Nephron progenitor cell (in vitro differentiated cells): ENCODE results near the gene EHD1.

Source experiments
- DNase-seq: peaks from one replicate; pipeline ENCODE4 v3.0.0; 2021
- H3K27ac Mint-ChIP-seq: 2 replicates; pipeline ENCODE4 v1.8.0; 2021; ENCODE audit warnings: mild to moderate bottlenecking, moderate library complexity, mixed read lengths
- H3K27me3 Mint-ChIP-seq: 2 replicates; pipeline ENCODE4 v1.8.0; 2021; ENCODE audit warnings: mild to moderate bottlenecking, low read depth, mixed read lengths; ENCODE audit not compliant: poor library complexity
- H3K36me3 Mint-ChIP-seq: 2 replicates; pipeline ENCODE4 v1.8.0; 2021; ENCODE audit warnings: low read depth, mixed read lengths
- H3K4me1 Mint-ChIP-seq: 2 replicates; pipeline ENCODE4 v1.8.0; 2021; ENCODE audit warnings: mixed read lengths
- H3K4me3 Mint-ChIP-seq: 2 replicates; pipeline ENCODE4 v1.8.0; 2021; ENCODE audit warnings: mild to moderate bottlenecking, moderate library complexity, mixed read lengths
- H3K9me3 Mint-ChIP-seq: 2 replicates; pipeline ENCODE4 v1.8.0; 2021; ENCODE audit warnings: mild to moderate bottlenecking, moderate library complexity, mixed read lengths
- TF ChIP-seq, protein P1 (sequence below): fragments of 200-600 bp; sonication (generic); IDR thresholded peaks from 2 replicates; pipeline ENCODE4 v1.5.0; 2021; ENCODE audit warnings: antibody characterized with exemption

EHD1 gene

DNA sequence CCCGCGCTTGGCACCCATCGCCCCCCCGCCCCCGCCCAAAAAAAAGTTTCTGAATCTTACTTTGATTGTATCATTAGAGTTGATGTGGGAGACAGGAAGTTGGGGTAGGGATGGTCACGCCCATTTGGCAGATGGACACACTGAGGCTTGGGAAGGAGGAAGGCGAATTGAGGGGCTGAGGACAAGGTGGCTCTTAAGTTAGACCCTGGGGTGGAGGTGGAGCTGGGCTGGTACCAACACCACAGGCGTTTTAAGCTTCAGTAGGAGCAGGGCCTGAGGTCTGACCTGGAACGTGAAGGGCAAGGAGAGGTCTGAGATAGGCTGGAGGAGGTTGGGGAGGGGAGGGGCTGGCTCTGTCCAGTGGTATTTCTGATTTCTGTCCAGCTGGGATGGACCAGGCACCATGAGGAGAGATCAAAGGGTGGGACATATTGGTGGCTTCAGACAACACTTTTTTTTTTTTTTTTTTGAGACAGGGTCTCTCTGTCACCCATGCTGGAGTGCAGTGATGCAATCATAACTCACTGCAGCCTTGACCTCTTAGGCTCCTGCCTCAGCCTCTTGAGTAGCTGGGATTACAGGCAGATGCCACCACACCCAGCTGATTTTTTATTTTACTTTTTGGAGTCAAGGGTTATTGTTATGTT lies 33.2 kb downstream of the EHD1 start:
- peaks cover 10% of the 10 kb centered on the region for H3K27me3 Mint-ChIP-seq
- no peaks in the 10 kb centered on the region for H3K36me3 Mint-ChIP-seq
- peak overlapping the region; percentile 71 for H3K4me3 Mint-ChIP-seq
- no peaks in the 10 kb centered on the region for H3K9me3 Mint-ChIP-seq
- H3K27ac Mint-ChIP-seq = no peak overlapping the region
- H3K4me1 Mint-ChIP-seq = peaks cover 35% of the 10 kb centered on the region
- no peak for DNase-seq
- TF ChIP-seq, protein P1, sequence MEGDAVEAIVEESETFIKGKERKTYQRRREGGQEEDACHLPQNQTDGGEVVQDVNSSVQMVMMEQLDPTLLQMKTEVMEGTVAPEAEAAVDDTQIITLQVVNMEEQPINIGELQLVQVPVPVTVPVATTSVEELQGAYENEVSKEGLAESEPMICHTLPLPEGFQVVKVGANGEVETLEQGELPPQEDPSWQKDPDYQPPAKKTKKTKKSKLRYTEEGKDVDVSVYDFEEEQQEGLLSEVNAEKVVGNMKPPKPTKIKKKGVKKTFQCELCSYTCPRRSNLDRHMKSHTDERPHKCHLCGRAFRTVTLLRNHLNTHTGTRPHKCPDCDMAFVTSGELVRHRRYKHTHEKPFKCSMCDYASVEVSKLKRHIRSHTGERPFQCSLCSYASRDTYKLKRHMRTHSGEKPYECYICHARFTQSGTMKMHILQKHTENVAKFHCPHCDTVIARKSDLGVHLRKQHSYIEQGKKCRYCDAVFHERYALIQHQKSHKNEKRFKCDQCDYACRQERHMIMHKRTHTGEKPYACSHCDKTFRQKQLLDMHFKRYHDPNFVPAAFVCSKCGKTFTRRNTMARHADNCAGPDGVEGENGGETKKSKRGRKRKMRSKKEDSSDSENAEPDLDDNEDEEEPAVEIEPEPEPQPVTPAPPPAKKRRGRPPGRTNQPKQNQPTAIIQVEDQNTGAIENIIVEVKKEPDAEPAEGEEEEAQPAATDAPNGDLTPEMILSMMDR = no peak

DNA sequence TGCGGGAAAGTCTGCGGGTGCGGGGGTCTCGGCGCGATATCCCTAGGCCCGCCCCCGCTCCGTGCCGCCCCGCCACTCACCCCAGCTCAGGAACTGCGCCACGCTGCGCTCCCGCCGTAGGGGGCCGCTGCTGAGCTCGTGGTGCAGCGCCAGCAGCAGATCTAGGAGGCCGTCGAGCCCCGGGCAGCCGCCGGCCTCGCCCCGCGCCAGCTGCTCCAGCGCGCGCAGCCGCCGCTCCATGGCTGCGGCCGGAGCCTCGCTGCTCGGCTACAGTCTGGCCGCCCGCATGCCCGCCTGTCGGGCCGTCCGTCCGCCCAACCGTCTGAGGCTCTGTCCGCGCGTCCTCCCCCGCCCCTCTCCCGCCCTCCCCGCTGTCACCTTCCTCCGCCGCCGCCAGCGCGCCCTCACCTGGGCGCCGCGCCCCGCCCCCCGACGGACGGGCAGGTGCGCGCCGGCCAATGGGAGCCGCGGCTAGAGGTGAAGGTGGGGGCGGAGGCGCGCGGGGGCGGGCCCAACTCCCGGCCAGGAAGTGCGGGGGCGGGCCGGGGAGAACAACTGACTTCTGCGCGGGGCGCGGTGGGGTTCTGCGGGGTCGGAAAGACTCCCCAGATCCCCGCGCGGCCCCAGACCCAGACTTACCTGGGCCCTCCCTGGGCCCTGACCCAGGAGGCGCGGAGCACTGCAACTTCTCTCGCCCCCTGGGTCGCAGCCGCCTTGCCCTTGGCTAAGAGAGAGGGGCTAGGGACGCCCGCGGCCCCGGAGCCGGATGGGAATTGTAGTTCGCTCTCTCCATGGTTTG lies 33.9 kb downstream of the EHD1 start, which contains the start of gene CDC42BPG:
CDC42BPG (minus strand) TSS at position 324 of the 799 bp plus-strand sequence; CDS start at position 240, 84 bp downstream.
- H3K36me3 Mint-ChIP-seq = no peaks in the 10 kb centered on the region
- no peaks in the 10 kb centered on the region for H3K9me3 Mint-ChIP-seq
- peak within 1 kb of the TSS; percentile 86 for H3K4me3 Mint-ChIP-seq
- TF ChIP-seq, protein P1 = peak; percentile 47
- peaks cover 10% of the 10 kb centered on the region for H3K27me3 Mint-ChIP-seq
- H3K4me1 Mint-ChIP-seq = peaks cover 35% of the 10 kb centered on the region
- DNase-seq = peak; percentile 78
- no peak within 1 kb of the TSS for H3K27ac Mint-ChIP-seq

DNA sequence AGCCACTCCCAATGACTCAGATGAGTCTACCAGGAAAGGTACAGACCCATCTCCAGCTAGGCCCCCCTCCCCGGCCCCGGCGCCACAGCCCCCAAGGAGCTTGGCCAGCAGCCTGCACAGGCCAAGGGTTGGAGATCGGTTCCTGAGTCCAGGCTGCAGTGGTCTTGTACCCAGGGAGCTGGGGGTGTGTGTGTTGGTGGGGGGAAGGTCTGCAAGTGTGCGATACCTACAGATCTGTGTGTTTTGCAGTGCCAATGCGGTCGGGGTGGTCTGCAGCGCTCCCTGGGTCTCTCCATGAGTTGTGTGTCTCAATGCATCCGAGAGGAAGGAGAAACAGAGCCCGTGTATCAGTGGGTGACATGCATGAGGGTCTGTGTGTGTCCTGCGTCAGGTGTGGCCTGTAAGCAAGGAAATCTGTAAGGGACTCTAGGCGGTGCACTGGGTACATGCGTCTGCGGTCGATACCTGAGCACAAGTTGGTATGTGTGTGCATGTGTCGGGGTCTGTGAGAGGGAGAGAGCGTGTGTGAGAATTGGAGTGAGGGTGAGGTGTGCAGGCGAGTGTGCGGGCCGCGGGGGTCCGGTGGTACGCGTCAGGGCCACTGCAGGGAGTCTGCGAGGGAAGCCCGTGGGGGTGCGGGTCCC lies 34.6 kb downstream of the EHD1 start:
- DNase-seq = no peak
- no peaks in the 10 kb centered on the region for H3K9me3 Mint-ChIP-seq
- peaks cover 10% of the 10 kb centered on the region for H3K27me3 Mint-ChIP-seq
- TF ChIP-seq, protein P1 = no peak
- H3K4me3 Mint-ChIP-seq = peak overlapping the region; percentile 86
- no peaks in the 10 kb centered on the region for H3K36me3 Mint-ChIP-seq
- peaks cover 30% of the 10 kb centered on the region for H3K4me1 Mint-ChIP-seq
- H3K27ac Mint-ChIP-seq = no peak overlapping the region

DNA sequence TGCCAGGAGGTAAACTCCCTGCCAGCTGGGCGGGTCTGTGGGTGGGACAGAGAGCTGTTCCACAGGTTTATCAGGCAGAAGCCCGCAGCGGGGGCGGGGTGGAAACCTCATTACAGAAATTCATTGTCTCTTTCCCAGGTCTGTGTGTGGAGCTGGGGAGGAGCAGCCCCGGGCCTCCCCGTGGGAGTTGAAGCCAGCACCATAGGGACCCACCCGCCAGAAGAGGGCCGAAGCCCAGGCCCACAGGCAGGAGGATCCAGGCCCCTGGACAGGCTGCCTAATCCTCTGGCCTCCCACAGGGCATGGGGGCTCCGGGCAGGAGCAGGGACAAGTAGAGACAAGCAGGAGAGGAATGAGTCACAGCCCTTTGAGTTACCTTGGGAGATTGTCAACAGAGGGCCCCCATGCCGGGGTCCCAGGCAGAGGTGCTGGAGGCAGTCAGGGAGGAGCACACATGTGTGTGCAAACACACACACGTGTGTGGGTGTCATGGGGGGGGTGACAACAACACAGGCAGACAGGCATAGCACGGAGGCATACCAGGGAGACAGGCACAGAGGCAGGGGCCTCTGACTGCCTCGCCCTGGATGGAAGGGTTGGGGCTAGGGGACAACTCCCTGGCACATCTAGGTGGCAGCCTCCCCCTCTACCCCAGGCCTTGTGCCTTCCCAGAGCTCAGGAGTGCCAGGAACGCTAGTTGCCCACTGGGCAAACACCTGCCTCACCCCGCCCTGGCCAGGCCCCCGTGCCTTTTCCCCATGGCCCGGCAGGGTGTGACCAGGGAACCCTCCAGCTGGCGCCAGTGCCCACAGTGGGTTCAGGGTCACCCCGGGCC lies 35.4 kb downstream of the EHD1 start:
- H3K4me1 Mint-ChIP-seq = peaks cover 25% of the 10 kb centered on the region
- H3K27me3 Mint-ChIP-seq = peaks cover 10% of the 10 kb centered on the region
- H3K4me3 Mint-ChIP-seq = peak overlapping the region; percentile 86
- H3K36me3 Mint-ChIP-seq = no peaks in the 10 kb centered on the region
- no peak for DNase-seq
- no peaks in the 10 kb centered on the region for H3K9me3 Mint-ChIP-seq
- TF ChIP-seq, protein P1 = no peak
- H3K27ac Mint-ChIP-seq = no peak overlapping the region

DNA sequence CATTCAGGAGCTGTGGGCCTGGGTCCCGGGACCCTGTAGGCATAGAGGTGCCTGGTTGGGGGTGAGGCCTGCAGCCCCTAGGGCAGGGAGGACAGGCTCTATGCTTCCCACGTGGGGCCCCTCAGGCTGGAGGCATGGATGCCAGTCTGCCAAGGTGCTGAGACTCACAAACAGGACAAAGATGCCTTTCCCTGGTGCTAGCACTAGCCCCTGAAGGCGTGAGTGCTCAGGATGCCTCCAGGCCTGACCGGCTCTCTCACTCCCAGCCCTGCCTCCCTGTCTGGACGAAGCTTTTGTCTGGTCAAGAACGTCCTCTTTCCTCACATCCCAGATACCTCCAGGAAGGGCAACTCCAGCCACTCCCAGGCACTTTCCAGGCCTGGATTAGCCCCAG lies 36.1 kb downstream of the EHD1 start:
- TF ChIP-seq, protein P1 = no peak
- H3K27ac Mint-ChIP-seq = no peak overlapping the region
- H3K9me3 Mint-ChIP-seq = no peaks in the 10 kb centered on the region
- no peak overlapping the region for H3K4me3 Mint-ChIP-seq
- no peak for DNase-seq
- H3K4me1 Mint-ChIP-seq = peaks cover 25% of the 10 kb centered on the region
- H3K36me3 Mint-ChIP-seq = no peaks in the 10 kb centered on the region
- H3K27me3 Mint-ChIP-seq = peaks cover 10% of the 10 kb centered on the region
